H1 (cell line): ENCODE data around the gene RNF20. TPM values are rescaled to one million over a fixed set of nuclear protein-coding genes. Genes with fewer than 3 reads are reported as not detected.

Experiments
- CTCF ChIA-PET: fragments of 300-600 bp; sonication (Branson Sonifier 250); formaldehyde crosslinking; loops from one replicate; lab custom pipeline; 2021; ENCODE audit not compliant: partially characterized antibody; lab: Charles Lee
- POLR2A ChIA-PET: fragments of 300-600 bp; sonication (Branson Sonifier 250); formaldehyde crosslinking; loops from one replicate; lab custom pipeline; 2021; ENCODE audit warnings: inconsistent platforms; ENCODE audit not compliant: partially characterized antibody; lab: Charles Lee
- DNase-seq, 2 experiments: peaks; one replicate each; pipeline versions ENCODE4 v3.0.0 to v3.0.0-alpha.2; 2010 to 2022; ENCODE audit warnings: low spot score in 2 of 2, low read depth in 1 of 2, mixed read lengths in 1 of 2
- FAIRE-seq: peaks from 2 replicates; lab custom pipeline; 2011; peaks lifted over from hg19 to GRCh38; lab: Jason Lieb, UNC
- H2AFZ ChIP-seq: 2 replicates; pipeline ENCODE4 v1.8.1; 2012; ENCODE audit warnings: low read length, inconsistent platforms
- H2AK5ac ChIP-seq: 2 replicates; pipeline ENCODE4 v1.6.1; 2013; ENCODE audit warnings: low read depth, low read length
- H2BK120ac ChIP-seq: replicated peaks from 2 replicates; pipeline ENCODE3; 2013; ENCODE audit warnings: low read depth, low read length, inconsistent platforms
- H2BK12ac ChIP-seq: 2 replicates; pipeline ENCODE4 v1.6.1; 2013; ENCODE audit warnings: low read depth, low read length
- H2BK15ac ChIP-seq: 2 replicates; pipeline ENCODE4 v1.6.1; 2013; ENCODE audit warnings: low read length
- H2BK20ac ChIP-seq: 2 replicates; pipeline ENCODE4 v1.6.1; 2013; ENCODE audit warnings: low read length
- H2BK5ac ChIP-seq: 2 replicates; pipeline ENCODE4 v1.6.1; 2013; ENCODE audit warnings: low read depth, low read length
- H3K14ac ChIP-seq: 2 replicates; pipeline ENCODE4 v1.6.1; 2013; ENCODE audit warnings: inconsistent platforms; ENCODE audit not compliant: insufficient read length
- H3K18ac ChIP-seq: 2 replicates; pipeline ENCODE4 v1.6.1; 2013; ENCODE audit warnings: low read length; ENCODE audit errors: extremely low read depth
- H3K23ac ChIP-seq: 2 replicates; pipeline ENCODE4 v1.6.1; 2013; ENCODE audit warnings: inconsistent platforms; ENCODE audit not compliant: insufficient read length
- H3K23me2 ChIP-seq: 2 replicates; pipeline ENCODE4 v1.6.1; 2013; ENCODE audit warnings: low read depth, low read length
- H3K27ac ChIP-seq: 2 replicates; pipeline ENCODE4 v1.6.1; 2011; ENCODE audit warnings: low read depth, low read length, inconsistent platforms
- H3K27me3 ChIP-seq, 4 experiments: replicated peaks in 1 of 4; 1 replicate in 1 of 4; 2 replicates in 3 of 4; pipeline versions ENCODE4 v1.6.1 to v1.8.1; 2011 to 2013; ENCODE audit warnings: low read length in 3 of 4, mild to moderate bottlenecking in 3 of 4, inconsistent platforms in 2 of 4, mixed read lengths in 2 of 4, moderate library complexity in 1 of 4; ENCODE audit not compliant: control insufficient read depth in 3 of 4, insufficient read depth in 3 of 4; ENCODE audit errors: extremely low read depth in 1 of 4
- H3K36me3 ChIP-seq, 4 experiments: 2 replicates each; pipeline versions ENCODE4 v1.6.1 to v1.8.1; 2011 to 2013; ENCODE audit warnings: mild to moderate bottlenecking in 4 of 4, low read length in 3 of 4, moderate library complexity in 2 of 4, control low read depth in 1 of 4, inconsistent platforms in 1 of 4; ENCODE audit not compliant: insufficient read depth in 4 of 4, control insufficient read depth in 2 of 4
- H3K4ac ChIP-seq: replicated peaks from 2 replicates; pipeline ENCODE3; 2013; ENCODE audit warnings: low read length, low read depth, mixed read lengths, inconsistent platforms; ENCODE audit not compliant: insufficient read length
- H3K4me1 ChIP-seq, 4 experiments: replicated peaks in 1 of 4; 1 replicate in 1 of 4; 2 replicates in 3 of 4; pipeline versions ENCODE4 v1.6.1 to v1.8.1; 2011 to 2013; ENCODE audit warnings: low read length in 3 of 4, inconsistent platforms in 2 of 4, mixed read lengths in 1 of 4; ENCODE audit not compliant: insufficient read depth in 4 of 4, control insufficient read depth in 3 of 4
- H3K4me2 ChIP-seq, 2 experiments: 2 replicates each; pipeline versions ENCODE4 v1.6.1 to v1.8.1; 2011 to 2013; ENCODE audit warnings: low read depth in 2 of 2, low read length in 2 of 2, control low read depth in 1 of 2, inconsistent platforms in 1 of 2, mild to moderate bottlenecking in 1 of 2; ENCODE audit not compliant: insufficient read depth in 1 of 2
- H3K4me3 ChIP-seq, 4 experiments: fragments of 200-600, 300-600 bp in 1 of 4; sonication (generic), shearing (Covaris generic), sonication (Bioruptor Twin) in 1 of 4; 2 replicates each; pipeline versions ENCODE4 v1.5.1 to v1.8.1; 2011 to 2016; ENCODE audit warnings: low read length in 4 of 4, low read depth in 3 of 4, control low read depth in 2 of 4, inconsistent platforms in 2 of 4, mild to moderate bottlenecking in 2 of 4, mixed read lengths in 1 of 4, moderate library complexity in 1 of 4; ENCODE audit not compliant: insufficient read depth in 2 of 4; ENCODE audit errors: extremely low read depth in 1 of 4
- H3K56ac ChIP-seq: replicated peaks from 2 replicates; pipeline ENCODE3; 2013; ENCODE audit warnings: low read depth, mild to moderate bottlenecking, mixed read lengths, low read length, inconsistent platforms; ENCODE audit not compliant: insufficient read length
- H3K79me1 ChIP-seq: 2 replicates; pipeline ENCODE4 v1.6.1; 2013; ENCODE audit warnings: low read depth, low read length, control low read depth
- H3K79me2 ChIP-seq, 2 experiments: 2 replicates each; pipeline versions ENCODE4 v1.6.1 to v1.8.1; 2012 to 2013; ENCODE audit warnings: low read length in 2 of 2, mild to moderate bottlenecking in 2 of 2, inconsistent platforms in 1 of 2; ENCODE audit not compliant: insufficient read depth in 2 of 2, control insufficient read depth in 1 of 2
- H3K9ac ChIP-seq, 4 experiments: replicated peaks in 1 of 4; 1 replicate in 1 of 4; 2 replicates in 3 of 4; pipeline versions ENCODE4 v1.6.1 to v1.8.1; 2011 to 2013; ENCODE audit warnings: low read depth in 3 of 4, low read length in 3 of 4, control low read depth in 2 of 4, mild to moderate bottlenecking in 2 of 4, moderate library complexity in 2 of 4, inconsistent platforms in 1 of 4; ENCODE audit errors: extremely low read depth in 1 of 4
- H3K9me3 ChIP-seq, 2 experiments: 2 replicates each; pipeline versions ENCODE4 v1.6.1 to v1.8.1; 2012 to 2013; ENCODE audit warnings: mild to moderate bottlenecking in 2 of 2, moderate library complexity in 2 of 2, control low read depth in 1 of 2, inconsistent platforms in 1 of 2, low read depth in 1 of 2, low read length in 1 of 2, mixed read lengths in 1 of 2; ENCODE audit not compliant: insufficient read depth in 2 of 2
- H4K20me1 ChIP-seq, 2 experiments: replicated peaks in 1 of 2; 2 replicates each; pipeline versions ENCODE3 to v1.8.1; 2011 to 2013; ENCODE audit warnings: inconsistent platforms in 2 of 2, low read length in 2 of 2, mild to moderate bottlenecking in 1 of 2; ENCODE audit not compliant: insufficient read depth in 2 of 2, control insufficient read depth in 1 of 2
- H4K5ac ChIP-seq: 2 replicates; pipeline ENCODE4 v1.6.1; 2013; ENCODE audit warnings: low read length, low read depth, mixed read lengths, inconsistent platforms; ENCODE audit not compliant: insufficient read length
- H4K8ac ChIP-seq: 2 replicates; pipeline ENCODE4 v1.8.0; 2013; ENCODE audit warnings: mild to moderate bottlenecking, moderate library complexity, low read length, inconsistent platforms; ENCODE audit not compliant: insufficient read depth; ENCODE audit errors: extremely low read depth
- H4K91ac ChIP-seq: replicated peaks from 2 replicates; pipeline ENCODE3; 2013; ENCODE audit warnings: low read length, mixed read lengths, inconsistent platforms; ENCODE audit not compliant: insufficient read length
- FOSL1 ChIP-seq: IDR thresholded peaks from 2 replicates; pipeline ENCODE4 v1.6.1; 2011; ENCODE audit warnings: mild to moderate bottlenecking, low read depth, low read length, moderate library complexity; ENCODE audit not compliant: insufficient read depth
- POU5F1 ChIP-seq: IDR thresholded peaks from 2 replicates; pipeline ENCODE4 v1.6.1; 2011; ENCODE audit warnings: low read depth, mild to moderate bottlenecking, low read length, moderate library complexity
- ZNF274 ChIP-seq: IDR thresholded peaks from 2 replicates; pipeline ENCODE4 v1.7.0; 2012; ENCODE audit warnings: low read length, borderline replicate concordance; ENCODE audit errors: extremely low read depth
- WGBS, 2 experiments: shearing (Covaris generic) in 1 of 2; methylation state at CpG; one replicate each; pipeline versions ENCODE4 v1.1.6 to v1.1.7; 2013 to 2015; ENCODE audit warnings: low lambda C conversion rate in 2 of 2, mixed read lengths in 2 of 2, inconsistent platforms in 1 of 2, low coverage in 1 of 2, missing lambda C conversion rate in 1 of 2; ENCODE audit not compliant: insufficient replicate concordance in 2 of 2, insufficient coverage in 1 of 2, insufficient read length in 1 of 2; ENCODE audit errors: extremely low coverage in 1 of 2, missing lambda C conversion rate in 1 of 2; 5-methylcytosine and 5-hydroxymethylcytosine counted together
- polyA plus RNA-seq, 7 experiments: library from polyadenylated mRNA; depleted of rRNA in 3 of 7; stranded (reverse) in 5 of 7; unstranded in 2 of 7; fragments of >200 nt in 5 of 7; fragments of 200-250 nt in 2 of 7; gene quantifications; 1 replicate in 5 of 7; 2 replicates in 1 of 7; 4 replicates in 1 of 7; pipeline versions ENCODE4 v1.2.1 to v1.2.3, GENCODE V29; 2011 to 2013; ENCODE audit warnings: missing spikeins in 2 of 7, mixed read lengths in 2 of 7
- total RNA-seq: library from RNA; stranded (reverse); fragmentation: NEBNext Ultra II Directional; extraction: Animal tissue kit (Norgen Biotek cat#: 25700); gene quantifications from 2 replicates; pipeline ENCODE4 v1.2.1, GENCODE V29; 2021

RNF20 gene
- total and polyA plus RNA-seq, 2 of the 8 experiments (the other 6 are each of a cell fraction or from before 2014, with no cell fraction given): 9.4 to 65.2 TPM

- H3K23me2 ChIP-seq: no peaks in the 10 kb centered on the region; the same call in 1 of the 2 replicates
- no peak overlapping the region for H3K4me3 ChIP-seq
- H2BK120ac ChIP-seq: no peak overlapping the region
- H3K27me3 ChIP-seq: no peaks in the 10 kb centered on the region
- no peaks in the 10 kb centered on the region for H3K9me3 ChIP-seq
- no peak overlapping the region for H3K4ac ChIP-seq
- no peak overlapping the region for H2AFZ ChIP-seq
- TF ChIP-seq FOSL1 (no peak), POU5F1 (no peak), ZNF274 (no peak)
- H2BK15ac ChIP-seq: no peak overlapping the region
- WGBS, 2 experiments: 83% methylated on average over 3 of the region's 3 CpGs; no CpG with 5 or more reads in 1 of the 2 experiments
- no peak overlapping the region for H4K8ac ChIP-seq
- H3K4me2 ChIP-seq: no peak overlapping the region
- H3K27ac ChIP-seq: no peak overlapping the region
- H3K14ac ChIP-seq: no peak overlapping the region
- H3K79me1 ChIP-seq: no peaks in the 10 kb centered on the region
- ChIA-PET CTCF (no interaction called here), POLR2A (no interaction called here)
- no peak overlapping the region for H4K91ac ChIP-seq
- FAIRE-seq (no peak), DNase-seq (no peak)
- H2BK20ac ChIP-seq: no peak overlapping the region
- H3K4me1 ChIP-seq: peaks cover 1 to 9% (median 6%) of the 10 kb centered on the region in 4 experiments; a peak in 6 of 7 replicates
- H4K20me1 ChIP-seq: no peaks in the 10 kb centered on the region
- H3K56ac ChIP-seq: no peak overlapping the region
- H3K23ac ChIP-seq: no peak overlapping the region
- no peak overlapping the region for H2BK5ac ChIP-seq
- H3K18ac ChIP-seq: no peak overlapping the region
- H3K36me3 ChIP-seq: no peaks in the 10 kb centered on the region
- no peak overlapping the region for H2BK12ac ChIP-seq
- no peak overlapping the region for H2AK5ac ChIP-seq
- H3K79me2 ChIP-seq: no peaks in the 10 kb centered on the region
- no peak overlapping the region for H3K9ac ChIP-seq
- no peak overlapping the region for H4K5ac ChIP-seq
These were observed 52.1 kb downstream of the RNF20 start for GRCh38 chr9:101585740-101586139.
